ENCODE results near the gene FST.

DNA sequence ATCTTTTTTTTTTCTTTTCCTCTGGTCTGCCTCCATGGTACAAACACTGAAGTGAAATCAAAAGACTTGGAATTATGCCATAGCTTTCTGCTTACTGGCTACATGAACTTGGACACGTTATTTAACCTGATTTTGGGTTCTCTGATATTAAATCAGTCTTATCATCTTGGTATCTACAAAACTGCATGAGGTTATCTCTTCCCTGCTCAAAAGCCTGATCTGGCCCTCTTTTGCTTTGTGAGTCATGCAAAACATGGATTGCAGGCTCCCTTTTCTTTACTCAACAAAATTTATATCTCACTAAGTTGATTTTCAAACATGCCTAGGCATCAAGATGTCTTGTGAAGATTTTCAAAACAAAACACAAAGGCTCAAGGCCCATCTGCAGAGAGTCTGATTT is 45.9 kb upstream of the FST start:
- no peak for TF ChIP-seq POLR2AphosphoS5 (IDR thresholded peaks at IDR 0.05; ENCODE audit: low read depth, low read length)
- TF ChIP-seq TAF1 (IDR thresholded peaks at IDR 0.05; ENCODE audit: low read depth, low read length) = no peak
- no peak for TF ChIP-seq POLR2A (IDR thresholded peaks at IDR 0.05; ENCODE audit: low read depth, low read length)
- no peak for TF ChIP-seq SPI1 (IDR thresholded peaks at IDR 0.05; ENCODE audit: low read depth, low read length)

All from GM12891 (cell line).